ENCODE data around the gene FBXO5.
"Not testable (repeated sequence)": the region's sequence is repeated elsewhere in the genome, so short reads cannot be mapped to it uniquely, and the experiment has no call there.

- TF ChIP-seq ZBTB21 (CRISPR knock-in tag; IDR thresholded peaks at IDR 0.05; ENCODE audit: borderline replicate concordance); NFYB (CRISPR knock-in tag; conservative IDR thresholded peaks at IDR 0.05; ENCODE audit: low read depth); E2F4 (CRISPR knock-in tag; IDR thresholded peaks at IDR 0.05; ENCODE audit: borderline replicate concordance, low read depth); IRF1 (CRISPR knock-in tag; IDR thresholded peaks at IDR 0.05); ZNF121 (CRISPR knock-in tag; IDR thresholded peaks at IDR 0.05); PRRX2 (CRISPR knock-in tag; IDR thresholded peaks at IDR 0.05); ZSCAN18 (CRISPR knock-in tag; IDR thresholded peaks at IDR 0.05); NR2C2 (CRISPR knock-in tag; IDR thresholded peaks at IDR 0.05); CTCF (IDR thresholded peaks at IDR 0.05); JUN (CRISPR knock-in tag; IDR thresholded peaks at IDR 0.05); SMAD3 (CRISPR knock-in tag; IDR thresholded peaks at IDR 0.05; ENCODE audit: borderline replicate concordance); ZNF423 (CRISPR knock-in tag; IDR thresholded peaks at IDR 0.05); FOXP1 (CRISPR knock-in tag; IDR thresholded peaks at IDR 0.05; ENCODE audit: borderline replicate concordance); FOXJ3 (CRISPR knock-in tag; IDR thresholded peaks at IDR 0.05; ENCODE audit: borderline replicate concordance): not testable (repeated sequence)
Observed at GRCh38 chr6:152999538-152999937, 16.7 kb upstream of the FBXO5 start.

Measured in WTC11 (cell line).